Endodermal cell (in vitro differentiated cells): ENCODE measurements around the gene PCMTD2. TPM values are rescaled to one million over a fixed set of nuclear protein-coding genes. Genes with fewer than 3 reads are reported as not detected.

Experiments used
- DNase-seq: peaks from one replicate; pipeline ENCODE4 v3.0.0-alpha.2; 2017
- H3K27ac ChIP-seq: 2 replicates; pipeline ENCODE4 v1.5.1; 2013; ENCODE audit warnings: mild to moderate bottlenecking, low read depth, low read length, moderate library complexity
- H3K27me3 ChIP-seq: 2 replicates; pipeline ENCODE4 v1.6.1; 2013; ENCODE audit warnings: mild to moderate bottlenecking, low read length, moderate library complexity; ENCODE audit not compliant: insufficient read depth, control insufficient read depth, poor library complexity, severe bottlenecking
- H3K36me3 ChIP-seq: 2 replicates; pipeline ENCODE4 v1.7.0; 2013; ENCODE audit warnings: mild to moderate bottlenecking, low read length, moderate library complexity; ENCODE audit not compliant: control insufficient read depth, insufficient read depth
- H3K4me1 ChIP-seq: one replicate; pipeline ENCODE4 v1.7.0; 2013; ENCODE audit warnings: low read length; ENCODE audit not compliant: control insufficient read depth, insufficient read depth
- H3K4me3 ChIP-seq: 2 replicates; pipeline ENCODE4 v1.5.1; 2013; ENCODE audit warnings: mild to moderate bottlenecking, low read length, moderate library complexity
- H3K9ac ChIP-seq: 2 replicates; pipeline ENCODE4 v1.6.1; 2013; ENCODE audit warnings: mild to moderate bottlenecking, low read length, moderate library complexity; ENCODE audit not compliant: poor library complexity, severe bottlenecking; ENCODE audit errors: extremely low read depth
- H3K9me3 ChIP-seq: 2 replicates; pipeline ENCODE4 v1.6.1; 2013; ENCODE audit warnings: mild to moderate bottlenecking, low read length, moderate library complexity; ENCODE audit not compliant: control insufficient read depth
- H3K27ac Mint-ChIP-seq: 2 replicates; pipeline ENCODE4 v1.8.0; 2020; ENCODE audit warnings: mixed read lengths
- H3K27me3 Mint-ChIP-seq: 2 replicates; pipeline ENCODE4 v1.8.0; 2021; ENCODE audit warnings: mild to moderate bottlenecking, mixed read lengths; ENCODE audit not compliant: insufficient read depth
- H3K36me3 Mint-ChIP-seq: 2 replicates; pipeline ENCODE4 v1.8.0; 2020; ENCODE audit warnings: low read depth, mixed read lengths
- H3K4me1 Mint-ChIP-seq: 2 replicates; pipeline ENCODE4 v1.8.0; 2020; ENCODE audit warnings: mixed read lengths
- H3K4me3 Mint-ChIP-seq: 2 replicates; pipeline ENCODE4 v1.8.0; 2020; ENCODE audit warnings: mild to moderate bottlenecking, moderate library complexity, mixed read lengths
- H3K9me3 Mint-ChIP-seq: 2 replicates; pipeline ENCODE4 v1.8.0; 2020; ENCODE audit warnings: mild to moderate bottlenecking, mixed read lengths
- CTCF ChIP-seq: fragments of 200-600 bp; sonication (generic); conservative IDR thresholded peaks from 2 replicates; pipeline ENCODE4 v1.5.0; 2021; ENCODE audit warnings: antibody characterized with exemption, mild to moderate bottlenecking
- WGBS, 2 experiments: methylation state at CpG; one replicate each; pipeline versions ENCODE4 v1.1.5 to v1.1.7; 2013; ENCODE audit warnings: missing lambda C conversion rate in 2 of 2, mixed read lengths in 1 of 2; ENCODE audit not compliant: insufficient coverage in 1 of 2, insufficient read length in 1 of 2; 5-methylcytosine and 5-hydroxymethylcytosine counted together
- total RNA-seq, 2 donors: library from RNA; stranded (reverse); fragmentation: NEBNext Ultra II Directional in 1 of 2; extraction: Animal tissue kit (Norgen Biotek cat#: 25700) in 1 of 2; gene quantifications; 2 replicates in 1 of 2; 3 replicates in 1 of 2; pipeline ENCODE4 v1.2.1, GENCODE V29; 2021

Gene PCMTD2
- total RNA-seq, 2 donors from 2014 or later: 145 to 158 TPM

- H3K36me3 ChIP-seq: no peaks in the 10 kb centered on the region
- no peak overlapping the region for H3K27ac ChIP-seq
- peaks cover 20% of the 10 kb centered on the region for H3K27me3 ChIP-seq
- no peak for TF ChIP-seq CTCF
- no peak overlapping the region for H3K9ac ChIP-seq
- peaks cover 17% of the 10 kb centered on the region for H3K27me3 Mint-ChIP-seq
- no peaks in the 10 kb centered on the region for H3K36me3 Mint-ChIP-seq
- peaks cover 23% of the 10 kb centered on the region for H3K4me1 Mint-ChIP-seq
- 80 to 95% methylated on average over 2 to 7 of the region's 8 CpGs for WGBS, 2 experiments
- no peaks in the 10 kb centered on the region for H3K9me3 ChIP-seq
- no peak for DNase-seq
- no peak overlapping the region for H3K4me3 ChIP-seq
- H3K4me1 ChIP-seq: peaks cover 17% of the 10 kb centered on the region
- H3K9me3 Mint-ChIP-seq: no peaks in the 10 kb centered on the region
- H3K4me3 Mint-ChIP-seq: no peak overlapping the region
- no peak overlapping the region for H3K27ac Mint-ChIP-seq
These were observed 35.1 kb upstream of the PCMTD2 start for GRCh38 chr20:64220420-64220819.

DNA sequence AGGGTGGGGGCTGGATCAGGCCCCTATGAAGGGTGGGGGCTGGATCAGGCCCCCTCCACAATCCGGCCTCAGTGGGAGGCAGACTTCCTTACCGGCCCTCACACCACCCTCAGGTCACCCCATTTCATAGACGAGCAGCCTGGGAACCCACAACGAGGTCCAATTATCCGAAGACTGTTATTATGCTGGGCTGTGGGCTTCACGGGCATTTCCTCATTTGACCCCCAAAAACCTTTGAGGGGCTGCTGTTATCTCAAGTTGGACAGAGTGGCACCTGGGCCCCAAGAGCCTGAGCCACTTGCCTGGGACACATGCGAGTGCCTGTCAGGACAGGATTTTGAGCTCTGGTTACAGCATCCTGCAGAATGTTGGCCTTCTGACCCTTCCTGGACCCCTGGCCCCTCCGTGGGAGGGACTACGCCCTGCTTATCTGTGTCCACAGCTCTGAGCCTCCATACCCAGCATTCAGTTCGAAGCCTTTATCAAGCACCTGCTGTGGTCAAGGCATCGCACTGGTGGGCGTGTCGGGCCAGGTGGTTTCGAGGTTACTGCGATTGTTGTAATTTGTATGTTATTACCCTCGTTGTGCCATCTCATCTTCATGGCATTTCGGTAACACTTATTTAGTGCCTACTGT, 34.5 kb upstream of the PCMTD2 start:
- peaks cover 17% of the 10 kb centered on the region for H3K4me1 ChIP-seq
- H3K4me3 Mint-ChIP-seq: no peak overlapping the region
- peaks cover 18% of the 10 kb centered on the region for H3K27me3 ChIP-seq
- no peak for DNase-seq
- no peak overlapping the region for H3K4me3 ChIP-seq
- no peak overlapping the region for H3K9ac ChIP-seq
- no peak overlapping the region for H3K27ac Mint-ChIP-seq
- no peak overlapping the region for H3K27ac ChIP-seq
- H3K9me3 ChIP-seq: no peaks in the 10 kb centered on the region
- WGBS, 2 experiments: 87 to 94% methylated on average over 10 to 17 of the region's 17 CpGs
- H3K36me3 ChIP-seq: no peaks in the 10 kb centered on the region
- peaks cover 3% of the 10 kb centered on the region for H3K36me3 Mint-ChIP-seq
- TF ChIP-seq CTCF: no peak
- H3K4me1 Mint-ChIP-seq: peaks cover 23% of the 10 kb centered on the region
- H3K9me3 Mint-ChIP-seq: no peaks in the 10 kb centered on the region
- H3K27me3 Mint-ChIP-seq: peaks cover 14% of the 10 kb centered on the region

DNA sequence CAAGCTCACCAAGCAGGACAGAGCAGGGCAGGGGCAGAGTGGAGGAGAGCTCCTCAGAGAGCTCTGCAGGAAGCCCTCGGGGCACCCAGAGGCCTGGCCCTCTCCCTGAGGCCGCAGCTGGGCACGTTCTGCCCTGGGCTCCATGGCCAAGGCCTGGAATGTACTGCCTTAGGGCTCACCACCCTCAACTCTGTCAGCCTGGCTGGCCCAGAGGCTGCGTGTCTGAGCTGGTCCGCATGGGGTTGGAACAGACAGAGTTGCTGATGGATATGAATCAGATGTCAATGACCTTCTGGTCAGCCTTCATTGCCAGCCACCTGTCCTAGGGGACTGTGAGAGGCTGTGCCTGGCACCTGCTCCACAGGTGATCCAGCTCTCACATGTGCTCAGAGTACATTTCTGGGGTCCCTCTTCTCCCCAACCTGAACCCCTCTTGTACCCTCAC, 33.2 kb upstream of the PCMTD2 start:
- Histone ChIP-seq H3K36me3 (no peaks in the 10 kb centered on the region), H3K4me3 (no peak overlapping the region), H3K27ac (no peak overlapping the region), H3K27me3 (peaks cover 5% of the 10 kb centered on the region), H3K9me3 (no peaks in the 10 kb centered on the region), H3K9ac (no peak overlapping the region), H3K4me1 (peaks cover 17% of the 10 kb centered on the region)
- Mint-ChIP-seq H3K4me3 (no peak overlapping the region), H3K4me1 (peaks cover 23% of the 10 kb centered on the region), H3K27me3 (peaks cover 9% of the 10 kb centered on the region), H3K36me3 (peaks cover 7% of the 10 kb centered on the region), H3K9me3 (no peaks in the 10 kb centered on the region), H3K27ac (no peak overlapping the region)
- no peak for TF ChIP-seq CTCF
- no peak for DNase-seq
- 95% methylated on average over 4 to 5 of the region's 5 CpGs for WGBS, 2 experiments
